T-helper 1 cell treated with Interleukin-12 subunit alpha and Interleukin-12 subunit beta and Interleukin-4 antibody, amounts not matched to agents 30 ng/mL and 1 ng/mL, for 36 hours (primary cell): ENCODE data around the gene PTPRG. TPM values are rescaled to one million over a fixed set of nuclear protein-coding genes. Genes with fewer than 3 reads are reported as not detected.

Experiments
- intact Hi-C: fragments of 100-400 bp; cut with micrococcal nuclease; formaldehyde crosslinking; loops from one replicate; pipeline ENCODE4 v1.15.1; 2024
- total RNA-seq: library from RNA; stranded (reverse); gene quantifications from 2 replicates; pipeline ENCODE4 v1.2.3, GENCODE V29; 2022

PTPRG gene
- total RNA-seq, 1 donor from 2014 or later: 2.5 TPM

GRCh38 chr3:62249484-62249776 lies 688.1 kb downstream of the PTPRG start:
- intact Hi-C loops: no loop called here

GRCh38 chr3:62249855-62250543 lies 688.6 kb downstream of the PTPRG start:
- intact Hi-C loops: no loop called here

- intact Hi-C loops: no loop called here
Measured at GRCh38 chr3:62252438-62253157, 691.2 kb downstream of the PTPRG start.

- intact Hi-C loops: no loop called here
Measured at GRCh38 chr3:62253971-62254370, 692.6 kb downstream of the PTPRG start.

- intact Hi-C loops: no loop called here
Measured at GRCh38 chr3:62255758-62256157, 694.4 kb downstream of the PTPRG start.

- intact Hi-C loops: no loop called here
Measured at GRCh38 chr3:62259924-62260323, 698.6 kb downstream of the PTPRG start.

GRCh38 chr3:62260655-62261054 lies 699.3 kb downstream of the PTPRG start:
- intact Hi-C loops: no loop called here

- intact Hi-C loops: no loop called here
Measured at GRCh38 chr3:62261121-62261520, 699.8 kb downstream of the PTPRG start.

GRCh38 chr3:62261736-62262135 lies 700.4 kb downstream of the PTPRG start:
- intact Hi-C loops: no loop called here

- intact Hi-C loops: no loop called here
Measured at GRCh38 chr3:62265528-62265927, 704.2 kb downstream of the PTPRG start.

GRCh38 chr3:62266668-62267283 lies 705.4 kb downstream of the PTPRG start:
- intact Hi-C loops: no loop called here

- intact Hi-C loops: no loop called here
Measured at GRCh38 chr3:62276658-62277180, 715.3 kb downstream of the PTPRG start.

GRCh38 chr3:62277450-62277849 lies 716.1 kb downstream of the PTPRG start:
- intact Hi-C loops: no loop called here

- intact Hi-C loops: no loop called here
Measured at GRCh38 chr3:62277986-62278385, 716.6 kb downstream of the PTPRG start.

GRCh38 chr3:62281726-62282125 lies 720.4 kb downstream of the PTPRG start:
- intact Hi-C loops: no loop called here

- intact Hi-C loops: no loop called here
Measured at GRCh38 chr3:62284442-62284841, 723.1 kb downstream of the PTPRG start.

- intact Hi-C loops: no loop called here
Measured at GRCh38 chr3:62287392-62287927, 726.1 kb downstream of the PTPRG start.

GRCh38 chr3:62289922-62290321 lies 728.6 kb downstream of the PTPRG start:
- intact Hi-C loops: no loop called here

GRCh38 chr3:62293051-62293780 lies 731.8 kb downstream of the PTPRG start:
- intact Hi-C loops: no loop called here

- intact Hi-C loops: no loop called here
Measured at GRCh38 chr3:62295571-62295970, 734.2 kb downstream of the PTPRG start.

GRCh38 chr3:62300617-62301016 lies 739.2 kb downstream of the PTPRG start:
- intact Hi-C loops: no loop called here

- intact Hi-C loops: no loop called here
Measured at GRCh38 chr3:62312201-62312600, 750.8 kb downstream of the PTPRG start.
